Measurements from ENCODE around the gene CCDC182.

Gene CCDC182

GRCh38 chr17:57708410-57708809, 36.7 kb downstream of the CCDC182 start:
- TF ChIP-seq CTCF (IDR thresholded peaks at IDR 0.05; ENCODE audit: low read depth, low read length) = no peak
- DNase-seq (ENCODE audit: low read depth, low spot score) = no peak
- no peak overlapping the region for H3K4me3 ChIP-seq (ENCODE audit: low read depth, low read length)
- in situ Hi-C loops (cut with HindIII; ENCODE audit: low sequenced_read_pairs) = no loop called here

- no peak for DNase-seq (ENCODE audit: low read depth, low spot score)
- in situ Hi-C loops (cut with HindIII; ENCODE audit: low sequenced_read_pairs) = no loop called here
- TF ChIP-seq CTCF (IDR thresholded peaks at IDR 0.05; ENCODE audit: low read depth, low read length) = no peak
- H3K4me3 ChIP-seq (ENCODE audit: low read depth, low read length) = no peak overlapping the region
Measured at GRCh38 chr17:57707892-57708291, 37.2 kb downstream of the CCDC182 start.

GRCh38 chr17:57706761-57707160, 38.3 kb downstream of the CCDC182 start:
- no peak overlapping the region for H3K4me3 ChIP-seq (ENCODE audit: low read depth, low read length)
- no peak for DNase-seq (ENCODE audit: low read depth, low spot score)
- no peak for TF ChIP-seq CTCF (IDR thresholded peaks at IDR 0.05; ENCODE audit: low read depth, low read length)
- in situ Hi-C loops (cut with HindIII; ENCODE audit: low sequenced_read_pairs) = no loop called here

- no peak for DNase-seq (ENCODE audit: low read depth, low spot score)
- TF ChIP-seq CTCF (IDR thresholded peaks at IDR 0.05; ENCODE audit: low read depth, low read length) = no peak
- in situ Hi-C loops (cut with HindIII; ENCODE audit: low sequenced_read_pairs) = no loop called here
- H3K4me3 ChIP-seq (ENCODE audit: low read depth, low read length) = no peak overlapping the region
Measured at GRCh38 chr17:57705921-57706695, 39.0 kb downstream of the CCDC182 start.

GRCh38 chr17:57704448-57704847, 40.7 kb downstream of the CCDC182 start:
- no peak overlapping the region for H3K4me3 ChIP-seq (ENCODE audit: low read depth, low read length)
- in situ Hi-C loops (cut with HindIII; ENCODE audit: low sequenced_read_pairs) = no loop called here
- no peak for DNase-seq (ENCODE audit: low read depth, low spot score)
- TF ChIP-seq CTCF (IDR thresholded peaks at IDR 0.05; ENCODE audit: low read depth, low read length) = no peak

GRCh38 chr17:57703273-57703672, 41.8 kb downstream of the CCDC182 start:
- no peak overlapping the region for H3K4me3 ChIP-seq (ENCODE audit: low read depth, low read length)
- no peak for DNase-seq (ENCODE audit: low read depth, low spot score)
- TF ChIP-seq CTCF (IDR thresholded peaks at IDR 0.05; ENCODE audit: low read depth, low read length) = no peak
- in situ Hi-C loops (cut with HindIII; ENCODE audit: low sequenced_read_pairs) = no loop called here
